Activated naive CD4-positive, alpha-beta T cell treated with anti-CD3 and anti-CD28 coated beads, Interleukin-2, amount 10 ng/mL, durations not matched to agents 7 days and 5 days (primary cell): Measurements from ENCODE around the gene BCAS3.

Experiments
- CTCF ChIA-PET: fragments of 350-600 bp; sonication (Branson Sonifier 250); formaldehyde crosslinking; loops from one replicate; lab custom pipeline; 2021; ENCODE audit warnings: antibody characterized with exemption; lab: Charles Lee
- DNase-seq: peaks from one replicate; pipeline ENCODE4 v3.0.0-alpha.2; 2020
- H3K27ac Mint-ChIP-seq: one replicate; pipeline ENCODE4 v1.8.0; 2021; ENCODE audit warnings: mild to moderate bottlenecking, moderate library complexity, mixed read lengths
- H3K27me3 Mint-ChIP-seq: one replicate; pipeline ENCODE4 v1.8.0; 2021; ENCODE audit warnings: mild to moderate bottlenecking, mixed read lengths
- H3K36me3 Mint-ChIP-seq: one replicate; pipeline ENCODE4 v1.8.0; 2021; ENCODE audit warnings: mixed read lengths
- H3K4me1 Mint-ChIP-seq: one replicate; pipeline ENCODE4 v1.8.0; 2021; ENCODE audit warnings: mixed read lengths
- H3K4me3 Mint-ChIP-seq: one replicate; pipeline ENCODE4 v1.8.0; 2021; ENCODE audit warnings: mild to moderate bottlenecking, moderate library complexity, mixed read lengths
- H3K9me3 Mint-ChIP-seq: one replicate; pipeline ENCODE4 v1.8.0; 2021; ENCODE audit warnings: mixed read lengths

BCAS3 gene

GRCh38 chr17:61323909-61324868 lies 646.5 kb downstream of the BCAS3 start:
- no peak for DNase-seq
- H3K27ac Mint-ChIP-seq = no peak overlapping the region
- peaks cover 4% of the 10 kb centered on the region for H3K27me3 Mint-ChIP-seq
- H3K9me3 Mint-ChIP-seq = no peaks in the 10 kb centered on the region
- CTCF ChIA-PET = no interaction called here
- H3K36me3 Mint-ChIP-seq = no peaks in the 10 kb centered on the region
- H3K4me3 Mint-ChIP-seq = no peak overlapping the region
- no peaks in the 10 kb centered on the region for H3K4me1 Mint-ChIP-seq

- no peaks in the 10 kb centered on the region for H3K9me3 Mint-ChIP-seq
- no peak for DNase-seq
- H3K27ac Mint-ChIP-seq = no peak overlapping the region
- no peaks in the 10 kb centered on the region for H3K36me3 Mint-ChIP-seq
- no peaks in the 10 kb centered on the region for H3K4me1 Mint-ChIP-seq
- H3K27me3 Mint-ChIP-seq = peaks cover 4% of the 10 kb centered on the region
- H3K4me3 Mint-ChIP-seq = no peak overlapping the region
- CTCF ChIA-PET = no interaction called here
Observed at GRCh38 chr17:61324950-61325349, 647.3 kb downstream of the BCAS3 start.

- Mint-ChIP-seq H3K36me3 (no peaks in the 10 kb centered on the region), H3K4me3 (no peak overlapping the region), H3K9me3 (no peaks in the 10 kb centered on the region), H3K27ac (no peak overlapping the region), H3K27me3 (peaks cover 4% of the 10 kb centered on the region), H3K4me1 (no peaks in the 10 kb centered on the region)
- CTCF ChIA-PET = no interaction called here
- no peak for DNase-seq
Observed at GRCh38 chr17:61325382-61326073, 647.9 kb downstream of the BCAS3 start.

DNA sequence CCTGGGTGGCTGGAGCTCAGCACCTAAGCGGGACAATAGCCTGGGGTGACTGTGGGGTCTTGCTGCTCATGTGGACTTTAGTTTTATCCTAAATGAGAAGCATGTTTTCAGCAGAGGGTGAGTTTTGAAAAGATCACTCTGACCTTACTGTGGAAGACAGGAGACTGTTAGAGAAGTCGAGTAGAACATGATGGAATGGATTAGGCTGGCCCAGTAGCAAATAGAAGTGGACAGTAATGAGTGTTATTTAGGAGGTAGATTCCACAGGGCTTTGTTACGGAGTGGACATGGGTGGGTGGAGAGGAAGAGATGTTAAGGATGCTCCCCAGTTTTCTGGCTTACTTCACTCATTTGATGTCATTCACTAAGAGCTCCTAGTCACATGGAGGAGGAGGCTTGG lies 648.7 kb downstream of the BCAS3 start:
- H3K4me1 Mint-ChIP-seq = no peaks in the 10 kb centered on the region
- H3K4me3 Mint-ChIP-seq = no peak overlapping the region
- H3K9me3 Mint-ChIP-seq = no peaks in the 10 kb centered on the region
- CTCF ChIA-PET = no interaction called here
- peaks cover 4% of the 10 kb centered on the region for H3K27me3 Mint-ChIP-seq
- no peak overlapping the region for H3K27ac Mint-ChIP-seq
- no peak for DNase-seq
- no peaks in the 10 kb centered on the region for H3K36me3 Mint-ChIP-seq

DNA sequence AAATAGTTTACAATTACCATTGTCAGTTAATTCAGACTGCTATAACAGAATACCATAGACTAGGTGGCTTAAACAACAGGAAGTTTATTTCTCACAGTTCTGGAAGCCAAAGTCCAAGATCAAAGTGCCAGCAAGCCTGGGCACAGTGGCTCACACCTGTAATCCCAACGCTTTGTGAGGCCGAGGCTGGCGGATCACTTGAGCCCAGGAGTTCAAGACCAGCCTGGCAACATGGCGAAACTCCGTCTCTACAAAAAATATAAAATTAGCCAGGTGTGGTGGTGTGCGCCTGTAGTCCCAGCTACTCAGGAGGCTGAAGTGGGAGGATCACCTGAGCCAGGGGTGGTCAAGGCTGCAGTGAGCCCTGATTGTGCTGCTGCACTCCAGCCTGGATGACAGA lies 650.7 kb downstream of the BCAS3 start:
- Mint-ChIP-seq H3K27me3 (peaks cover 4% of the 10 kb centered on the region), H3K9me3 (no peaks in the 10 kb centered on the region), H3K27ac (no peak overlapping the region), H3K4me3 (no peak overlapping the region), H3K36me3 (no peaks in the 10 kb centered on the region), H3K4me1 (no peaks in the 10 kb centered on the region)
- CTCF ChIA-PET = no interaction called here
- DNase-seq = no peak

GRCh38 chr17:61330174-61331150 lies 652.8 kb downstream of the BCAS3 start:
- Mint-ChIP-seq H3K27ac (peak overlapping the region; percentile 4), H3K4me3 (no peak overlapping the region), H3K36me3 (no peaks in the 10 kb centered on the region), H3K4me1 (no peaks in the 10 kb centered on the region), H3K27me3 (no peaks in the 10 kb centered on the region), H3K9me3 (no peaks in the 10 kb centered on the region)
- CTCF ChIA-PET = no interaction called here
- no peak for DNase-seq

DNA sequence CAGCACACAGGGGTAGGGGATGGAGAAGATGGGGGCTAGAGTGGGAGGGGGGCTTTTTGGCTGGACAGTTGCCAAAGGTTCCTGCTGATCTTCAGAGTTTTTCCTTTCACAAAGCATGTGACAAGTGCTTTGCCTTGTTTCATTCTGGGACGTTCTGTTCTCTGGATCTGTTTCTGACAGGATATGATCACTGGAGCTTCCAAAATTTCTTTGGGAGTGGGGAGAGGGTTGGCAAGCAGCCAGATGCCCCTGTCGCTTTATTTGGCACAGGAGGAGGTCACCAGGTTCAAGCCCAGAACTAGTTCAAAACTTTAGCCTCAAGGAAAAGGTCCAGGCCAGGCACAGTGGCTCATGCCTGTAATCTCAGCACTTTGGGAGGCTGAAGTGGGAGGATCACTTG lies 653.5 kb downstream of the BCAS3 start:
- CTCF ChIA-PET = no interaction called here
- Mint-ChIP-seq H3K4me1 (no peaks in the 10 kb centered on the region), H3K27ac (peak overlapping the region; percentile 4)

DNA sequence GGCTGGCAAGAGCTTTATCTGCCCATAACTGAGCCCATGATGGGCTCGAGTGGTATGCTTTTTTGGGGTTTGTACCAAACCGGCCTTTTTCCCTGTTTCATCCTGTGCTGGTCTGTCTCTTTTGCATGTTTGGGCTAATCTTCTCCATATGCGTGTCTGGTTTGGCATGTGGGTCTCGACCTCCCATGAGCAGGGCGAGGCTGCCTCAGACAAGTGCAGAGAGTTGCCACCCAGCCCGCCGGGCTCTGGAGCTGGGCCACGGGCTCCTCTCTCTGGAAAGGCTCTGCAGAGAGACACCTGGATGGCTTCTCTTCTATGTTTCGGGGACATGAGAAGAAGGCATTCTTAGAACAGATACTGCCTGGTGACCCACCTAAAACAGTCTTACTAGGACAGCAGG lies 654.2 kb downstream of the BCAS3 start:
- no peak overlapping the region for H3K27ac Mint-ChIP-seq
- H3K4me1 Mint-ChIP-seq = no peaks in the 10 kb centered on the region
- H3K27me3 Mint-ChIP-seq = no peaks in the 10 kb centered on the region
- no peaks in the 10 kb centered on the region for H3K9me3 Mint-ChIP-seq
- no peak overlapping the region for H3K4me3 Mint-ChIP-seq
- no peaks in the 10 kb centered on the region for H3K36me3 Mint-ChIP-seq
- DNase-seq = no peak
- CTCF ChIA-PET = interaction anchor here (1.0 kb wide), 1 partner anchor 360 kb away, joined by 3 read pairs; no protein-coding TSS in a partner anchor

More for the DNA sequence above, 653.5 kb downstream of the BCAS3 start:
- Mint-ChIP-seq H3K36me3 (no peaks in the 10 kb centered on the region), H3K27me3 (no peaks in the 10 kb centered on the region), H3K9me3 (no peaks in the 10 kb centered on the region), H3K4me3 (no peak overlapping the region)
- DNase-seq = no peak

DNA sequence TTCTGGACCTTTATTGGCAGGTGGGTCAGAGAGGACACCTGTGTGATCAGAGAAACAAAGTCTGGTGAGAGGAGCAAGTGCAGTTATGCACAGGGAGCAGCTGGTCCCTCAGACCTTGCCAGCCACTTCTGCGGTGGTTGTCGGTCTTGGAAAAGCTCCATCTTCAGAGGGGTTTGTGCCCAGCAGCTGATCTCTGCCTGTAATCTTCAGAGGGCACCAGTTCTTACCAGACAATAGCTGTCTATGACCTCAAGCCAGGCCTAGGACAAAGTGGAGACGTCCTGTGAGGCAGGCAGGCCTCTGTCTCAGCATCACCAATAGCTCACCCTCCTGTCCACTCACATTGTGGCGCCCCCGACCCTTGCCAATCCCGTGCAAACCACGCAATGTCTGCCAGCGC lies 655.5 kb downstream of the BCAS3 start:
- H3K9me3 Mint-ChIP-seq = no peaks in the 10 kb centered on the region
- H3K27me3 Mint-ChIP-seq = no peaks in the 10 kb centered on the region
- no peak for DNase-seq
- H3K36me3 Mint-ChIP-seq = no peaks in the 10 kb centered on the region
- H3K4me1 Mint-ChIP-seq = no peaks in the 10 kb centered on the region
- no peak overlapping the region for H3K27ac Mint-ChIP-seq
- H3K4me3 Mint-ChIP-seq = no peak overlapping the region
- CTCF ChIA-PET = interaction anchor here (0.7 kb wide), 1 partner anchor 25 kb away, joined by 3 read pairs; no protein-coding TSS in a partner anchor

- Mint-ChIP-seq H3K27me3 (peaks cover 4% of the 10 kb centered on the region), H3K4me3 (no peak overlapping the region), H3K36me3 (no peaks in the 10 kb centered on the region), H3K9me3 (no peaks in the 10 kb centered on the region), H3K4me1 (no peaks in the 10 kb centered on the region), H3K27ac (no peak overlapping the region)
- CTCF ChIA-PET = no interaction called here
- no peak for DNase-seq
Observed at GRCh38 chr17:61334673-61335072, 657.0 kb downstream of the BCAS3 start.

- Mint-ChIP-seq H3K27me3 (peaks cover 4% of the 10 kb centered on the region), H3K27ac (no peak overlapping the region), H3K9me3 (no peaks in the 10 kb centered on the region), H3K4me1 (no peaks in the 10 kb centered on the region), H3K4me3 (no peak overlapping the region), H3K36me3 (no peaks in the 10 kb centered on the region)
- no peak for DNase-seq
- CTCF ChIA-PET = no interaction called here
Observed at GRCh38 chr17:61335105-61335844, 657.6 kb downstream of the BCAS3 start.

GRCh38 chr17:61335845-61336655 lies 658.4 kb downstream of the BCAS3 start:
- no peak overlapping the region for H3K4me3 Mint-ChIP-seq
- no peak for DNase-seq
- no peaks in the 10 kb centered on the region for H3K9me3 Mint-ChIP-seq
- H3K27me3 Mint-ChIP-seq = peaks cover 4% of the 10 kb centered on the region
- CTCF ChIA-PET = interaction anchor here (0.5 to 0.6 kb wide), 2 partner anchors 30 to 1104 kb away, joined by 3 read pairs; no protein-coding TSS in a partner anchor
- no peaks in the 10 kb centered on the region for H3K36me3 Mint-ChIP-seq
- no peaks in the 10 kb centered on the region for H3K4me1 Mint-ChIP-seq
- H3K27ac Mint-ChIP-seq = no peak overlapping the region

DNA sequence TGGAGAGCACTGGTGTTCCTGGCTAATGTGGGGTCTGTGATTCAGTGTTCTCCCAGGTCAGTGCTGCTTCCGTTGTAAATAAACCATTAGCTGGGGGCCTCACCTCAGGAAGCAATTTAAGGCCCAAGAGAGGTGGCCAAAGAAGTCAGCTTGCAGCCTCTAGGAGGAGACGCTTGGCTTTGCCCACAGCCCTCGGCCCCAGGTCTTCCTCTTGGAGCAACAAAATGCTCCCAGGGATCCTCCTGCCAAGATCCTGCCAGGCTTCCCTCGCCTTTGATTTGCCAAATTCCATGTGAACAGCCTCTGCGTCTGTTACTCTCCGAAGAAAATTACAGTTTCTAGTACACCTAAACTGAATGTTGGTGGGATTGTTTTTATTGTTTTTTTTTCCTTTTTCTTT lies 659.6 kb downstream of the BCAS3 start:
- CTCF ChIA-PET = no interaction called here
- H3K36me3 Mint-ChIP-seq = no peaks in the 10 kb centered on the region
- H3K27me3 Mint-ChIP-seq = peaks cover 4% of the 10 kb centered on the region
- DNase-seq = no peak
- H3K4me3 Mint-ChIP-seq = no peak overlapping the region
- H3K9me3 Mint-ChIP-seq = no peaks in the 10 kb centered on the region
- H3K4me1 Mint-ChIP-seq = no peaks in the 10 kb centered on the region
- H3K27ac Mint-ChIP-seq = no peak overlapping the region
